WTC11 (cell line): Measurements from ENCODE around the gene HAUS8. TPM values are rescaled to one million over a fixed set of nuclear protein-coding genes. Genes with fewer than 3 reads are reported as not detected.

Experiments used
- ATAC-seq: fragments of 200-7000 bp; cut with Tn5 transposase; 2 replicates; pipeline ENCODE4 v1.10.0; 2021; ENCODE audit warnings: mild to moderate bottlenecking, moderate library complexity
- CTCF ChIA-PET: fragments of 300-600 bp; sonication (Branson Sonifier 250); formaldehyde crosslinking; loops from one replicate; lab custom pipeline; 2021; ENCODE audit warnings: antibody characterized with exemption; lab: Charles Lee
- POLR2A ChIA-PET: fragments of 350-600 bp; sonication (Branson Sonifier 250); formaldehyde crosslinking; loops from one replicate; lab custom pipeline; 2021; ENCODE audit warnings: antibody characterized with exemption; lab: Charles Lee
- DNase-seq: peaks from one replicate; pipeline ENCODE4 v3.0.0; 2021; ENCODE audit warnings: low spot score
- H3K27ac Mint-ChIP-seq: 2 replicates; pipeline ENCODE4 v1.8.0; 2021; ENCODE audit warnings: mixed read lengths
- H3K27me3 Mint-ChIP-seq: 2 replicates; pipeline ENCODE4 v1.8.0; 2021; ENCODE audit warnings: low read depth, mild to moderate bottlenecking, moderate library complexity, mixed read lengths
- H3K36me3 Mint-ChIP-seq: 2 replicates; pipeline ENCODE4 v1.8.0; 2021; ENCODE audit warnings: mixed read lengths
- H3K4me1 Mint-ChIP-seq: 2 replicates; pipeline ENCODE4 v1.8.0; 2022; ENCODE audit warnings: mixed read lengths
- H3K4me3 Mint-ChIP-seq: 2 replicates; pipeline ENCODE4 v1.8.0; 2021; ENCODE audit warnings: mild to moderate bottlenecking, moderate library complexity, mixed read lengths
- H3K9me3 Mint-ChIP-seq: 2 replicates; pipeline ENCODE4 v1.8.0; 2021; ENCODE audit warnings: mixed read lengths
- CREB1 ChIP-seq: sonication (generic); formaldehyde crosslinking; IDR thresholded peaks from 2 replicates; pipeline ENCODE4 v1.8.0; 2023; ENCODE audit warnings: mild to moderate bottlenecking, missing genetic modification reagents
- ESRRA ChIP-seq: sonication (generic); formaldehyde crosslinking; IDR thresholded peaks from 2 replicates; pipeline ENCODE4 v1.8.1; 2022; ENCODE audit warnings: mild to moderate bottlenecking, missing genetic modification reagents, borderline replicate concordance
- IRF2 ChIP-seq: sonication (generic); formaldehyde crosslinking; IDR thresholded peaks from 2 replicates; pipeline ENCODE4 v1.8.0; 2022; ENCODE audit warnings: low read depth, missing genetic modification reagents, borderline replicate concordance
- NR1H2 ChIP-seq: sonication (generic); formaldehyde crosslinking; IDR thresholded peaks from 2 replicates; pipeline ENCODE4 v1.9.0; 2021; ENCODE audit warnings: mild to moderate bottlenecking, moderate library complexity, missing genetic modification reagents
- TCF7 ChIP-seq: sonication (generic); formaldehyde crosslinking; IDR thresholded peaks from 2 replicates; pipeline ENCODE4 v1.8.0; 2022; ENCODE audit warnings: mild to moderate bottlenecking, low read depth, missing genetic modification reagents, moderate library complexity
- TEAD4 ChIP-seq: sonication (generic); formaldehyde crosslinking; IDR thresholded peaks from 2 replicates; pipeline ENCODE4 v1.8.0; 2022; ENCODE audit warnings: mild to moderate bottlenecking, missing genetic modification reagents
- ZNF138 ChIP-seq: sonication (generic); formaldehyde crosslinking; conservative IDR thresholded peaks from 2 replicates; pipeline ENCODE4 v1.8.1; 2022; ENCODE audit warnings: mild to moderate bottlenecking, moderate library complexity, missing genetic modification reagents
- ZNF317 ChIP-seq: sonication (generic); formaldehyde crosslinking; IDR thresholded peaks from 2 replicates; pipeline ENCODE4 v1.8.1; 2023; ENCODE audit warnings: low read depth, mild to moderate bottlenecking, moderate library complexity, missing genetic modification reagents, borderline replicate concordance
- ZNF396 ChIP-seq: fragments of 250-450 bp; sonication (Bioruptor Pico); IDR thresholded peaks from 2 replicates; pipeline ENCODE4 v1.8.0; 2021; ENCODE audit warnings: mild to moderate bottlenecking, moderate library complexity, borderline replicate concordance
- total RNA-seq: library from RNA; stranded (reverse); gene quantifications from 3 replicates; pipeline ENCODE4 v1.2.3, GENCODE V29; 2021
- TF ChIP-seq, protein P1 (sequence below): fragments of 250-450 bp; sonication (Bioruptor Pico); IDR thresholded peaks from 2 replicates; pipeline ENCODE4 v2.1.2; 2022; ENCODE audit warnings: mild to moderate bottlenecking, moderate library complexity
- TF ChIP-seq, protein P2 (sequence below): sonication (generic); formaldehyde crosslinking; IDR thresholded peaks from 2 replicates; pipeline ENCODE4 v1.8.0; 2022; ENCODE audit warnings: mild to moderate bottlenecking, missing genetic modification reagents
- TF ChIP-seq, protein P3 (sequence below): sonication (generic); formaldehyde crosslinking; IDR thresholded peaks from 2 replicates; pipeline ENCODE4 v1.8.1; 2023; ENCODE audit warnings: mild to moderate bottlenecking, moderate library complexity, missing genetic modification reagents
- TF ChIP-seq, protein P4 (sequence below): fragments of 250-450 bp; sonication (Bioruptor Pico); IDR thresholded peaks from 2 replicates; pipeline ENCODE4 v1.9.0; 2021; ENCODE audit warnings: mild to moderate bottlenecking
- TF ChIP-seq, protein P5 (sequence below): fragments of 250-450 bp; sonication (Bioruptor Pico); IDR thresholded peaks from 2 replicates; pipeline ENCODE4 v1.9.0; 2021; ENCODE audit warnings: mild to moderate bottlenecking, borderline replicate concordance
- TF ChIP-seq, protein P6 (sequence below): sonication (generic); formaldehyde crosslinking; IDR thresholded peaks from 2 replicates; pipeline ENCODE4 v1.8.1; 2022; ENCODE audit warnings: mild to moderate bottlenecking, missing genetic modification reagents, moderate library complexity, borderline replicate concordance
- TF ChIP-seq, protein P7 (sequence below): fragments of 250-450 bp; sonication (Bioruptor Pico); IDR thresholded peaks from 2 replicates; pipeline ENCODE4 v1.8.0; 2021; ENCODE audit warnings: mild to moderate bottlenecking

HAUS8 gene
- total RNA-seq, 1 experiment from 2014 or later, result 29.7 TPM

DNA sequence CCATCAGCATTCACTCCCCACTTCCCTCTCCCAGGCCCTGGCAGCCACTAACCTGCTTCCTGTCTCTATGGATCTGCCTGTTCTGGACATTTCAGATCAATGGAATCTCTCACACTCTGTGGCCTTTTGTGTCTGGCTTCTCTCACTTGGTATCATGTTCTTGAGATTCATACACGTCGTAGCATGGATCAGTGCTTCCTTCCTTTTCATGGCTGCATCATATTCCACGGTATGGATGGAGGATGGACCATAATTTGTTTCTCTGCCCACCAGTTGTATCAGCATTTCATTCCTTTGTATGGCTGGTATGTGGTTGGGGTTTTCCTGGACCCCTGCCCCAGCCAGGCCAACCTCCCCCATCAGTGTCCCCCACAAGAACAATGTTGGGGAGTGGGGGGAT, 36.5 kb upstream of the HAUS8 start:
- H3K9me3 Mint-ChIP-seq, result no peaks in the 10 kb centered on the region
- H3K27ac Mint-ChIP-seq, result peak overlapping the region; percentile 15; the same call in 1 of the 2 replicates
- ChIA-PET POLR2A (no interaction called here), CTCF (no interaction called here)
- H3K27me3 Mint-ChIP-seq, result no peaks in the 10 kb centered on the region
- TF ChIP-seq ZNF317 (CRISPR knock-in tag), result no peak
- TF ChIP-seq, protein P1, sequence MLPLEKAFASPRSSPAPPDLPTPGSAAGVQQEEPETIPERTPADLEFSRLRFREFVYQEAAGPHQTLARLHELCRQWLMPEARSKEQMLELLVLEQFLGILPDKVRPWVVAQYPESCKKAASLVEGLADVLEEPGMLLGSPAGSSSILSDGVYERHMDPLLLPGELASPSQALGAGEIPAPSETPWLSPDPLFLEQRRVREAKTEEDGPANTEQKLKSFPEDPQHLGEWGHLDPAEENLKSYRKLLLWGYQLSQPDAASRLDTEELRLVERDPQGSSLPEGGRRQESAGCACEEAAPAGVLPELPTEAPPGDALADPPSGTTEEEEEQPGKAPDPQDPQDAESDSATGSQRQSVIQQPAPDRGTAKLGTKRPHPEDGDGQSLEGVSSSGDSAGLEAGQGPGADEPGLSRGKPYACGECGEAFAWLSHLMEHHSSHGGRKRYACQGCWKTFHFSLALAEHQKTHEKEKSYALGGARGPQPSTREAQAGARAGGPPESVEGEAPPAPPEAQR (CRISPR knock-in tag), result no peak
- DNase-seq (no peak), ATAC-seq (no peak)
- no peak overlapping the region for H3K4me3 Mint-ChIP-seq
- H3K4me1 Mint-ChIP-seq, result peaks cover 42% of the 10 kb centered on the region
- H3K36me3 Mint-ChIP-seq, result peaks cover 8% of the 10 kb centered on the region; the same call in 1 of the 2 replicates

DNA sequence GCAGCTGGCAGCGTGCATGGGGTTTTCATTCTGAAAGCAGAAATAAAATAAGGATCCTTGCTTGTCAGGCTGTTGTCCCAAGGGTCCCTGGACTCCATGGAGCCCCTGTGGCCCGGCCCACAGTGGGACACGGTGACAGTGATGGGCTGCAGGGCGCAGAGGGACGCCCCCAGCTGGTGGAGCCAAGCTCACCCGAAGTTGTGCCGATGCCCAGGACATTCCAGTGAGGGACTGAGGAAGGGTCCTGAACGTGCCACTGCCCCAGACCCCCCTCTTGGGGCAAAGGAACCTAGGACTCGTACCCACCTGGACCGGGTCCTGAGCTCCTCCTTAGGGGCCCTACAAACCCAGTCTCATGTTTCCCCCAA, 35.3 kb upstream of the HAUS8 start:
- ChIA-PET POLR2A (no interaction called here), CTCF (interaction anchor here (1.0 kb wide), 1 partner anchor 41 kb away, joined by 3 read pairs; no protein-coding TSS in a partner anchor)
- Mint-ChIP-seq H3K9me3 (no peaks in the 10 kb centered on the region), H3K36me3 (peaks cover 9% of the 10 kb centered on the region; the same call in 1 of the 2 replicates), H3K4me3 (no peak overlapping the region), H3K27ac (0 out of 2 replicates have a peak overlapping the region, but pooled peaks have one; percentile 45), H3K27me3 (no peaks in the 10 kb centered on the region), H3K4me1 (peaks cover 36% of the 10 kb centered on the region)
- no peak for DNase-seq
- TF ChIP-seq NR1H2 (CRISPR knock-in tag) (no peak), ZNF396 (CRISPR knock-in tag) (no peak), CREB1 (CRISPR knock-in tag) (no peak), ESRRA (no peak)
- TF ChIP-seq, protein P2, sequence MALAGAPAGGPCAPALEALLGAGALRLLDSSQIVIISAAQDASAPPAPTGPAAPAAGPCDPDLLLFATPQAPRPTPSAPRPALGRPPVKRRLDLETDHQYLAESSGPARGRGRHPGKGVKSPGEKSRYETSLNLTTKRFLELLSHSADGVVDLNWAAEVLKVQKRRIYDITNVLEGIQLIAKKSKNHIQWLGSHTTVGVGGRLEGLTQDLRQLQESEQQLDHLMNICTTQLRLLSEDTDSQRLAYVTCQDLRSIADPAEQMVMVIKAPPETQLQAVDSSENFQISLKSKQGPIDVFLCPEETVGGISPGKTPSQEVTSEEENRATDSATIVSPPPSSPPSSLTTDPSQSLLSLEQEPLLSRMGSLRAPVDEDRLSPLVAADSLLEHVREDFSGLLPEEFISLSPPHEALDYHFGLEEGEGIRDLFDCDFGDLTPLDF (CRISPR knock-in tag), result no peak
- no peak for ATAC-seq

DNA sequence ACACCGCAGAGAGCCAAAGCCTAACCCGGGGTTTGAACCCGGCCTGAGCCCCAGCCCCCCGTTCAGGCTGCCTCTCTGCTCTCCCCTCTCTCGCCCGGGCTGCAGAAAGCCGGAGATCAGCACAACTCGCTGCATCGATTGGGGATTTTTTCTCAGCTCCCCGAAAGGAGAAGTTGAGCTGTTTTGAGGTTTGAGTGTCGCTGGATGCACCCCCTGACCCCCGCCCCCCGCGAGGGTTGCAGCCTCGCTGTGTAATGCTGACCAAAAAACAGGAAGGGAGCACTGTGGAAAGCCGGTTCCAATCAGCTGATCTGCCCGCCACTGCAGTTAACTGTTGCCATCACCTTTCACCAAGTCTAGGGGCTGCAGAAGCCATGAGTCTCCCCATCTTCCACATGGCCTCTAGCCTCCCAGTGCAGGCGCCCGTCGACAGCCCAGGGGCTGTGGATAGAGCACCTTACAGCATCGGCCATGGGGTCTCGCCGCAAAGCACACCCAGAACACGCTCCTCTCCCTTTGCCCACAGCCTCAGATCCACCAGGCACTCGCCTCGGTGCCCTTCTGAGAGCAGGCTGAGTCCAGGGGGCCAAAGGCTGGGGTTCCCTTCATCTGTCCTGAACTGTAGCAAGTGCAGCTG, 34.8 kb upstream of the HAUS8 start:
- Mint-ChIP-seq H3K27ac (peak overlapping the region; percentile 63; the same call in 1 of the 2 replicates), H3K4me3 (no peak overlapping the region), H3K4me1 (peaks cover 31% of the 10 kb centered on the region), H3K36me3 (peaks cover 11% of the 10 kb centered on the region; the same call in 1 of the 2 replicates), H3K27me3 (no peaks in the 10 kb centered on the region), H3K9me3 (no peaks in the 10 kb centered on the region)
- DNase-seq (no peak), ATAC-seq (no peak)
- POLR2A ChIA-PET, result no interaction called here
- CTCF ChIA-PET, result interaction anchor here (1.0 kb wide), 1 partner anchor 41 kb away, joined by 3 read pairs; no protein-coding TSS in a partner anchor
- TF ChIP-seq, protein P3, sequence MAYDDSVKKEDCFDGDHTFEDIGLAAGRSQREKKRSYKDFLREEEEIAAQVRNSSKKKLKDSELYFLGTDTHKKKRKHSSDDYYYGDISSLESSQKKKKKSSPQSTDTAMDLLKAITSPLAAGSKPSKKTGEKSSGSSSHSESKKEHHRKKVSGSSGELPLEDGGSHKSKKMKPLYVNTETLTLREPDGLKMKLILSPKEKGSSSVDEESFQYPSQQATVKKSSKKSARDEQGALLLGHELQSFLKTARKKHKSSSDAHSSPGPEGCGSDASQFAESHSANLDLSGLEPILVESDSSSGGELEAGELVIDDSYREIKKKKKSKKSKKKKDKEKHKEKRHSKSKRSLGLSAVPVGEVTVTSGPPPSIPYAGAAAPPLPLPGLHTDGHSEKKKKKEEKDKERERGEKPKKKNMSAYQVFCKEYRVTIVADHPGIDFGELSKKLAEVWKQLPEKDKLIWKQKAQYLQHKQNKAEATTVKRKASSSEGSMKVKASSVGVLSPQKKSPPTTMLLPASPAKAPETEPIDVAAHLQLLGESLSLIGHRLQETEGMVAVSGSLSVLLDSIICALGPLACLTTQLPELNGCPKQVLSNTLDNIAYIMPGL (CRISPR knock-in tag), result no peak
- TF ChIP-seq TEAD4, result no peak
- TF ChIP-seq, protein P4, sequence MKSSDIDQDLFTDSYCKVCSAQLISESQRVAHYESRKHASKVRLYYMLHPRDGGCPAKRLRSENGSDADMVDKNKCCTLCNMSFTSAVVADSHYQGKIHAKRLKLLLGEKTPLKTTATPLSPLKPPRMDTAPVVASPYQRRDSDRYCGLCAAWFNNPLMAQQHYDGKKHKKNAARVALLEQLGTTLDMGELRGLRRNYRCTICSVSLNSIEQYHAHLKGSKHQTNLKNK (CRISPR knock-in tag), result no peak
- TF ChIP-seq, protein P1 (CRISPR knock-in tag), result no peak
- no peak for TF ChIP-seq IRF2 (CRISPR knock-in tag)
- TF ChIP-seq, protein P5, sequence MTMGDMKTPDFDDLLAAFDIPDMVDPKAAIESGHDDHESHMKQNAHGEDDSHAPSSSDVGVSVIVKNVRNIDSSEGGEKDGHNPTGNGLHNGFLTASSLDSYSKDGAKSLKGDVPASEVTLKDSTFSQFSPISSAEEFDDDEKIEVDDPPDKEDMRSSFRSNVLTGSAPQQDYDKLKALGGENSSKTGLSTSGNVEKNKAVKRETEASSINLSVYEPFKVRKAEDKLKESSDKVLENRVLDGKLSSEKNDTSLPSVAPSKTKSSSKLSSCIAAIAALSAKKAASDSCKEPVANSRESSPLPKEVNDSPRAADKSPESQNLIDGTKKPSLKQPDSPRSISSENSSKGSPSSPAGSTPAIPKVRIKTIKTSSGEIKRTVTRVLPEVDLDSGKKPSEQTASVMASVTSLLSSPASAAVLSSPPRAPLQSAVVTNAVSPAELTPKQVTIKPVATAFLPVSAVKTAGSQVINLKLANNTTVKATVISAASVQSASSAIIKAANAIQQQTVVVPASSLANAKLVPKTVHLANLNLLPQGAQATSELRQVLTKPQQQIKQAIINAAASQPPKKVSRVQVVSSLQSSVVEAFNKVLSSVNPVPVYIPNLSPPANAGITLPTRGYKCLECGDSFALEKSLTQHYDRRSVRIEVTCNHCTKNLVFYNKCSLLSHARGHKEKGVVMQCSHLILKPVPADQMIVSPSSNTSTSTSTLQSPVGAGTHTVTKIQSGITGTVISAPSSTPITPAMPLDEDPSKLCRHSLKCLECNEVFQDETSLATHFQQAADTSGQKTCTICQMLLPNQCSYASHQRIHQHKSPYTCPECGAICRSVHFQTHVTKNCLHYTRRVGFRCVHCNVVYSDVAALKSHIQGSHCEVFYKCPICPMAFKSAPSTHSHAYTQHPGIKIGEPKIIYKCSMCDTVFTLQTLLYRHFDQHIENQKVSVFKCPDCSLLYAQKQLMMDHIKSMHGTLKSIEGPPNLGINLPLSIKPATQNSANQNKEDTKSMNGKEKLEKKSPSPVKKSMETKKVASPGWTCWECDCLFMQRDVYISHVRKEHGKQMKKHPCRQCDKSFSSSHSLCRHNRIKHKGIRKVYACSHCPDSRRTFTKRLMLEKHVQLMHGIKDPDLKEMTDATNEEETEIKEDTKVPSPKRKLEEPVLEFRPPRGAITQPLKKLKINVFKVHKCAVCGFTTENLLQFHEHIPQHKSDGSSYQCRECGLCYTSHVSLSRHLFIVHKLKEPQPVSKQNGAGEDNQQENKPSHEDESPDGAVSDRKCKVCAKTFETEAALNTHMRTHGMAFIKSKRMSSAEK, result no peak
- TF ChIP-seq, protein P6, sequence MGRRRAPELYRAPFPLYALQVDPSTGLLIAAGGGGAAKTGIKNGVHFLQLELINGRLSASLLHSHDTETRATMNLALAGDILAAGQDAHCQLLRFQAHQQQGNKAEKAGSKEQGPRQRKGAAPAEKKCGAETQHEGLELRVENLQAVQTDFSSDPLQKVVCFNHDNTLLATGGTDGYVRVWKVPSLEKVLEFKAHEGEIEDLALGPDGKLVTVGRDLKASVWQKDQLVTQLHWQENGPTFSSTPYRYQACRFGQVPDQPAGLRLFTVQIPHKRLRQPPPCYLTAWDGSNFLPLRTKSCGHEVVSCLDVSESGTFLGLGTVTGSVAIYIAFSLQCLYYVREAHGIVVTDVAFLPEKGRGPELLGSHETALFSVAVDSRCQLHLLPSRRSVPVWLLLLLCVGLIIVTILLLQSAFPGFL, result no peak
- TF ChIP-seq CREB1 (CRISPR knock-in tag), result no peak
- TF ChIP-seq TCF7, result no peak
- TF ChIP-seq, protein P7, sequence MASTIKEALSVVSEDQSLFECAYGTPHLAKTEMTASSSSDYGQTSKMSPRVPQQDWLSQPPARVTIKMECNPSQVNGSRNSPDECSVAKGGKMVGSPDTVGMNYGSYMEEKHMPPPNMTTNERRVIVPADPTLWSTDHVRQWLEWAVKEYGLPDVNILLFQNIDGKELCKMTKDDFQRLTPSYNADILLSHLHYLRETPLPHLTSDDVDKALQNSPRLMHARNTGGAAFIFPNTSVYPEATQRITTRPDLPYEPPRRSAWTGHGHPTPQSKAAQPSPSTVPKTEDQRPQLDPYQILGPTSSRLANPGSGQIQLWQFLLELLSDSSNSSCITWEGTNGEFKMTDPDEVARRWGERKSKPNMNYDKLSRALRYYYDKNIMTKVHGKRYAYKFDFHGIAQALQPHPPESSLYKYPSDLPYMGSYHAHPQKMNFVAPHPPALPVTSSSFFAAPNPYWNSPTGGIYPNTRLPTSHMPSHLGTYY (CRISPR knock-in tag), result no peak
- TF ChIP-seq ZNF138, result no peak
